ENCODE results near the gene METTL24.
"Not testable (repeated sequence)": the region's sequence is repeated elsewhere in the genome, so short reads cannot be mapped to it uniquely, and the experiment has no call there.

METTL24 gene

DNA sequence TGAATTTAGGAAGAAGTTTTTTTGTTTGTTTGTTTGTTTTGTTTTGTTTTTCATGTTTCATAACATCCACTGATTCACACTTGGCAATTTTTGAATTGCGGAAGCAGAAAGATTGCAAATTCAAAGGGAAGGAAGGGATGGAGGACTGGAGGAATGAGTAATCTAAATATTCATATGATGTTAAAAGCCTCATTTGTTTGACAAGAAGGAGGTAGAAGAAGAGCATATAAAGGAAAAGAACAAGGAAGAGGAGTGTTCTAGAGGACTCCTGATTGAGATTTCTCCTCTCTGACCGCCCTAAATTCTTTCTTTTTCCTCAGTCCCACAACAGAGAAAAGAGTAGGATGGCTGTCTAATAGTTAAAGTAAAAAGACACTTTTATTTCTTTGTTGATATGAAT lies 88.5 kb downstream of the METTL24 start:
- no peak for DNase-seq (ENCODE audit: low read depth in 2 of 2)

DNA sequence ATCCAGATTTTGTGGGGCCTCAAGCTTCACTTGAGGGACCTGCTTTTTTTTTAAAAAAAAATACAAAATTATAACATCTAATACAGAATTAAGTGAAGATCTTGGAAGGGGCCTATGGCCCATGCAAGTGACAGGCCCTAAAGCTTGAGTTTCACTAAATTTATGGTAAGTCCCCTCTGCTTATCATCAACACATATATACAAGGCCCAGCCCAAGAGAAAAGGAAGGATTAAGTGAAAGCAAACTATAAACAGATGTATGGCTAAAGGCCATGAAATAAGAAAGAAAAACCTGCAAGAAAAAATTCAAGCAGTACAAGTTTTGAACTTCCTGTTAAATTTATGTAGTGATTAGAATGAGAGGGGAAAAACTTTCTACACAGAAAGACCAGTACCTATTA lies 91.2 kb downstream of the METTL24 start:
- DNase-seq (ENCODE audit: low read depth in 2 of 2), result no peak

DNA sequence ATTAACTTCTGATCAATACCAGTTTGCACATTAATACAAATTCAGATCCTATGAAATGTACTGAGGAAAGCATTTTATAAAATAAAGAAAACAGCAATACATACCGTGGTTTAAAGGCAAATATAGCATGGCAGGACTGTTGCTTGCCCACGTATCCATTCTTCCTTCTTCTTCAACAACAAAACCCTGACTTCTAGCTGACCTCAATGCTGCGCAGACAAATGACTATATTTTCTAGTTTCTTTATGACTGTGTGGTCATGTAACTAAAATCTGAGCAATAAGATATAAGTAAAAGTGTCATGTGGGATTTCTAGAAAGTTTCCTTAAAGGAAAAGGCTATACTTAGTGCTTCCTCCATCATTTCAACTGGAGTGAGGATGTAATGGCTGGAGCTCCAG lies 92.9 kb downstream of the METTL24 start:
- DNase-seq (ENCODE audit: low read depth in 2 of 2), result no peak

DNA sequence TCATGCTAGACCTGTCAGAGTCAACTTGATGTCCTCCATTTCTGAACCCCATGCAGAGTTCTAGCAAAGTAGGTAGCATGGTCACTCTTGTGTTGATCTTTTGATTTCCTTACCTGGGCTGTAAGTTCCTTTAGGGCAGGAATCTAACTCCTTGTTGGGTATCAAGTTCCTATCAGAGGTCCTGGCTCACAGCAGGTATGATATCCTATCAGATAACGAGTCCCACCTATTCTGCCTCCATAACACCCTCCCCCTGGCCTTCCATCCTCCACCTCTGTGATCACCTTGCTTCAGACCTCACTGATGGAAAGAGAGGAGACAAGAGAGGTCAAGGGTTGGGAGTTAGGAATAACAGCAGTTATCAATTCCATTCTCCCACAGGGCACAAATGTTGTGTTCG lies 101.8 kb downstream of the METTL24 start:
- DNase-seq (ENCODE audit: low read depth in 2 of 2), result no peak

DNA sequence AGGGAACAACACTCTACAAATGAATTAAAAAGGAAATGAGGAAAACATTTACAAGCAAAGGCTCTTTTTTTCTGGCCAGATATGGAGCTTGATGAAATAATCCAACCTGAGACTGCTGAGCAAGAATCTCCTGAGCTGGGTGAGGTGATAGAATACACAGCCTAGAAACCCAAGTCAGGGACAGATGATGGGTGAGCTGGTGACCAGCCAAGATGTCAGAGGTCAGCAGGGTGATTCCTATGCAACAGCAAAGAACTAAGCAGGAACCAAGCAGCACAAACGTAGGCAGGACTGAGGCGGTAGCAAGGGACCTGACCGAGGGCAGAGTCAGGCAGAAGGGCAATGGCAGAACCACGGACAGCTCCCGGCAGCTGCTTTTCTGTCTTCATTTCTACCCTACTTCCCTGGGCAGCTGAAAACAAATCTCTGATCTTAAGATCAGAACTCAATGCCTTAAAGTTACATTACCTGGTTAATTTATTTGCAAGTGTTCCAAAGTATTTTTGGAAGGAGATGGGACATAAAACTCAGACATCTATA lies 102.9 kb downstream of the METTL24 start:
- DNase-seq (ENCODE audit: low read depth in 2 of 2), result no peak

DNA sequence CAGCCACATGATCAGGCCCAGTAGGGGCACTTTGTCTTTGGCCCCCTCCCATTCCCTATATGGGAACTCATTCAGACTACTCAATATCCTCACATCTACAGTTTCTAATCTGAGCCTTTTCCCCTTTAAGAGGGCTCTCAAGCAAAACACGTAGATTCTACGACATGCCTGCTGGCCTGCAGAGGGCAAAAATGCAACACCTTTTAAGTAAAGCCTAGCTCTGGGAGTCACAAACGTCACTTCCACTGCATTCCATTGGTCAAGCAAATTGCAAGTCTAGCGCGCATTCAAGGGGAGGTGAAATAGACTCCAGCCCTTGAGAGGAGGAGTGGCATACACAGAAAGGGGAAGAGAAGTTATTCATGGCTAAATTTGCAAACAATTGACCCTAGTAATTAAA lies 107.3 kb downstream of the METTL24 start:
- no peak for DNase-seq (ENCODE audit: low read depth in 2 of 2)

DNA sequence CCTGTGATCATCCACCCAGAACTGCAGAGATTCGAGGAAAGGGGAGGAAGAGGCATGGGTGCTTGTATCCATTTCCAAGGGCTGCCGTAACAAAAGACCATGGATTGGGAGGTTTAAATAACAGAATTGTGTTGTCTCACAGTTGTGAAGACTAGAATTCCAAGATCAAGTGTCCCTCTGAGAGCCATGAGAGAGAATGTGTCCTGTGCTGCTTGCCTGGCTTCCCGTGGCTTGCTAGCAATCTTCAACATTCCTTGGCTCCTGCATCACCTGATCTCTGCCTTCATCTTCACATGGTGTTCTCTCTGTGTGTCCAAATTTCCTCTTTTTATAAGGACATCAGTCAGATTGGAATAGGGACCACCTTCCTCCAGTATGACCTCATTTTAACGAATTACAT lies 108.1 kb downstream of the METTL24 start:
- no peak for DNase-seq (ENCODE audit: low read depth in 2 of 2)

DNA sequence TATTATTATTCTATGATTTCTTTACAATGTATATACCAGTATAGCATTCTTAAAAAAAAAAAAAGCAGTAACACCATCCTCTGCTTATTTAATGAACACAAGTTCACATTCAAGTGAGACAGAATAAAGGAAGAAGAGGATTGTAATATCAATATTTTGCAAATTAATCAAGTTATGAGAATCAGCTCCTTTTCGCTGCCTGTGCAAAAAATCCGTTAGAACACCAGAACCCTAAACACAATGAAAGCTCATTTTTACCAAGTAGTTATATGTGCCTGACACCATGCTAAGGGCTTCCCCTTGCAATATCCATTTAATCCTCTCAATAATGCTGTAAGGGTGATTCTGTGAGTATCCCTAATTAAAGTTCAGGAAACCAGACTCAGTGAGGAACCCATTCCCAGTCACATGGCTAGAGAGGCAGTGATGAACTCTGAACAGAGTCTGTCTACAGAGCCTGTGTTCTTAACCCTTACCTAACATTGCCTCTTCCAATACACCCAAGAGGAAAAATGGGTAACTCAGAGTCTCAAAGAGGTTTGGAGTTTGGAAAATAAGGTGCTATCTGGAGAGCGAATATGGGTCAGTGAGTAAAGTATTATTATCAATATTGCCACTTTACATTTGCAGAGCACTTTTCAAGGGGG lies 111.1 kb downstream of the METTL24 start:
- no peak for DNase-seq (ENCODE audit: low read depth in 2 of 2)

DNA sequence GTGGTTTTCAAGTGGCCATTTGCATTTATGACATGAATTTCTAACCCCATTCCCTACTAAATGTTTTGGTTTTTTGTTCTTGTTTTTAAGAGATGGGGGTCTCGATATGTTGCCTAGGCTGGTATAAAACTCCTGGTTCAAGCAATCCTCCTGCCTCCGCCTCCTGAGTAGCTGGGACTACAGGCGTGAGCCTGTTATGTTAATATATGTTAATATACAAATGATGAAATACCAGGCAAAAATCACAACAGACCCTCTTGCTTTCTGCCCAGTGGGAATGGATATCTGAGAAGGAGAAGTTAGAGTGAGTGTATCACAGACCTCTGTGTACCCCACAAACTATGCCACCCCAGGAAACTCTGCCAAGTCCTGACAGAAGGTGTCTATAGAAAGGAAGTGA lies 111.8 kb downstream of the METTL24 start:
- DNase-seq (ENCODE audit: low read depth in 2 of 2), result no peak

DNA sequence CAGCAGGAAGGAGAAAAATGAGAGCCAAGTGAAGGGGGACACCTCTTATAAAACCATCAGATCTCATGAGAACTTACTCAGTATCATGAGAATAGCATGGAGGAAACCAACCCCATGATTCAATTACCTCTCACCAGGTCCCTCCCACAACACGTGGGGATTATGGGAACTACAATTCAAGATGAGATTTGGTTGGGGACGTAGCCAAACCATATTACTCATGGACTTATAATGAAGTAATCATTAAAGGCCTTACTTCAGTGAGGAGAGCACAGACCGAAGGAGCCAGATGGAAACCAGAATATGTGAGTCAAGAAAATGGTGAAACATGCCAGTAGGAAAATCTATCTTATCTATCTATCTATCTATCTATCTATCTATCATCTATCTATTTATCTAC lies 113.5 kb downstream of the METTL24 start:
- not testable (repeated sequence) for DNase-seq (ENCODE audit: low read depth in 2 of 2)

DNA sequence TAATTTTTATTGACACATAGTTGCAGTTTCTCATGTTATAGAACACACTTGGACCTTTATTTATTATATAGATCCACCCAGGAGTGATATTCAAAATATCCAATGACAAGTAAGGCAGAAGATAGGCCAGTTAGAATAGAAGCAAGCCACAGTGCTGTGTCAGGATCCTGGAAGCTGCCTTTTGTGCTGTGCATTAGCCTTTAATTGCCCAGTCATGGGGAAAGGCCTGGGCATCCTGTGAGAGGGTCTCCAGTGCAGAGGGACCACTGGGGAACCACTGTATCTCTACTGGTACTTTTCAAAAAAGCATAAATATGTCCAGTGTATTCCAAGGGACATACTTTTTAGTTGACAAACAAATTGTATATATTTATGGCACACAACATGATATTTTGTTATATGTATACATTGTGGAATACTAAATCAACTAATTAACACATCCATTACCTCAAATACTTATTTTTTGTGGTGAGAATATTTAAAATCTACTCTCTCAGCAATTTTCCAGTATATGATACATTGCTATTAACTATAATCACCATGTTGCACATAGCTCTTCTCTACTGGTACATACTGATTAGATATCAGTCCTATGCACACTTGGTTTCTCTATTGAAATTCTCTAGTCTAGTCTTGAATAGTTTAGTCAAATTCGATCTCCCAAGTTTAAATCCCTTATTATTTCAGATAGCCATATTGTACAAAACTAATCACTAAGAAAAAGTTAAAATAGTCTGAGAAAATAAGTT lies 118.4 kb downstream of the METTL24 start:
- DNase-seq (ENCODE audit: low read depth in 2 of 2), result no peak

DNA sequence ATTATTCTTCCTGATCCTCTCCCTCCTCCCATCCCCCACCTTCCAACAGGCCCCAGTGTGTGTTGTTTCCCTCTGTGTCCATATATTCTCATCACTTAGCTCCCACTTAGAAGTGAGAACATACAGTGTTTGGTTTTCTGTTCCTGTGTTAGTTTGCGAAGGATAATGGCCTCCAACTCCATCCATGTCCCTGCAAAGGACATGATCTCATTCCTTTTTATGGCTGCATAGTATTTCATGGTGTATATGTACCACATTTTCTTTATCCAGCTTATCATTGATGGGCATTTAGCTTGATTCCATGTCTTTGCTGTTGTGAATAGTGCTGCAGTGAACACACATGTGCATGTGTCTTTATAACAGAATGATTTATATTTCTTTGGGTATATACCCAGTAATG lies 122.1 kb downstream of the METTL24 start:
- DNase-seq (ENCODE audit: low read depth in 2 of 2), result not testable (repeated sequence)

DNA sequence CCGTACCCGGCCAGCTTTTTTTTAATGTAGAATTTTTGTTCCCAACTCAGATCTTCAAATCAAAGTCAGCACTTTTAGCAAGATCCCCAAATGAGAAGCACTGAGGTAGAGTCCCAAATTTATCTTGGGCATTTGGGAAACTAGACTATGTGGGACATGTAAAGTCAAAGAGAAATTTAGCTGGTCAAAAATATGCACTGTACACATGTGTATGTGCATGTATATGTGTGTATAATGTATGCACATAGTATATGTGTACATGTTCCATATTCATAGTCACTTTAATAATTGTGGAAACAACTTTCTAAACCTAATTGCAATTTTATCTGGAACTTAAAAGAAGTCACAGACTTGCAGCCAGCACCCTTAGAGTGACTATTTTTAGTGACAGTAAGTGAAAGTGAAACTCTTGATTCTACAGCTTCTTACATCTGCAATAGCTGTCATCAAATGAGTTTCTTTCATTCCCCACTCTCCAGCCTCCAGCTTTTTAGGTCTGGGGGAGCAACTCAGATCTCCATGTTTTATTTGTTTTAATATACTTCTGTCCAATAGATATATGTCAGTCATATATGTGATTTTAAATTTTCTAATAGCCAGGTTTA lies 124.3 kb downstream of the METTL24 start:
- DNase-seq (ENCODE audit: low read depth in 2 of 2), result no peak

DNA sequence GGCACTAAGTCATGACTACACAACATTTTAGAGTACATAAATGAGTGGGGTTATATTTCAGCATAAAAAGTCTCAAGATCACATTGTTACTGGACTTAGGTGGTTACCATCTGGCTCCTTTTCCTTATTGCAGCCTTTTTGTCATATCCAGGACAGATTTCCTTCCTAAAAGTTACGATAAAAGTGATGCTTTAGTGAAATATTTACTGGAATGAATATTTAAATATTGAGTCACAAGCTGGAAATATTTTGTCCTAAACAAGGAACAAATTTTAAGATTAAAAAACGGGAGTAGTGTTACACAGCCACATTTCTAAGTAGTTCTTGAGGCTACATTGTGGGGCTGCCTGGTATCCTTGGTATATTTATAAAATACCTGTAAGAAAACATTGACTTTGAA lies 125.7 kb downstream of the METTL24 start:
- DNase-seq (ENCODE audit: low read depth in 2 of 2), result no peak

DNA sequence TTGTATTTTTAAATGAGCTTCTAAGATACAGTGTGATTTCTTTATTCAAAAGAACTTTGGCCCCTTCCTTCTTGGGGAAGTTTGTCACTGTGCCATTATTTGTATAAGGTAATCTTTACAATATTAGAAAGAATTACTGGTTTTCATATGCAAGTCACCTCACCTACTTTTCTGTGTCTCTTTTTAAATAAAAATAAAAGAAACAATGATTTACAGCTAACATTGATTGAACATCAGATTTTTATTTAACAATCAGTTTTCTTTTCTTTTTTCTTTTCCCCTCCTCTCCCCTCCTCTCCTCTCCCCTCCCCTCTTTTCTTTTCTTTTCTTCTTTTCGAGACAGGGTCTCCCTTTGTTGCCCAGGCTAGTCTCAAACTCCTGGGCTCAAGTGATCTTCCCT lies 131.9 kb downstream of the METTL24 start:
- DNase-seq (ENCODE audit: low read depth in 2 of 2), result no peak

DNA sequence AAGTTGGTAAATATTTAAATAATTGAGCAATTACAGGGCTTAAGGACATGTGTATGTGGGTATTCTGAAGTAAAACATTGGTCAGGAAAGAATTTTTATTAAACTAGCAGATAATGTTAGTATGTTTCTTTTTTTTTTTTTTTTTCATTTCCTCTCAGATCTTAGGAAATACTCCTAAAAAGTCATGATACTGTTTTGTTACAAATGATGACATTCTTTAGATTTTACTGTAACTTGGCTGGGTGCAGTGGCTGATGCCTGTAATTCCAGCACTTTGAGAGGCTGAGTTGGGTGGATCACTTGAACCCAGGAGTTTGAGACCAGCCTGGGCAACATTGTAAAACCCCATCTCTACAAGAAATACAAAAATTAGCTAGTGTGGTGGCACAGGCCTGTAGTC lies 136.4 kb downstream of the METTL24 start:
- DNase-seq (ENCODE audit: low read depth in 2 of 2), result no peak

DNA sequence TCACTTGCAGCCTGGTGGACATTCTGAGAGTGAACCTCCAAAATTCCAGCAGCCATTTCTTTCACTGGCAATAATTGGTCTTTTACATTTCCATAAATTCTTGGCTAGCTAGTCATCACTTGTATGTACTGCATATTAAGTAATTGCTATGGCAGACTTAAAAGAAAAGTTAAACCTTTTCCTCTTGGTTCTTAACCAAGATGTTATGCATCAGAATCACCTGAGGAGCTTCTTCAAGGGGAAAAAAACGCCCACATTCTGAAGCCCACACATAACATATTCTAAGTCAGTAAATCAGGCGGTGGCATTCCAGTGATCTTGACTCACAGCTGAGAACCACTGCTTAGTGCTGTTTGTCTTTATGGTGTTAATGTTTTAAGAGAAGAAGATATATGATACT lies 140.9 kb downstream of the METTL24 start:
- no peak for DNase-seq (ENCODE audit: low read depth in 2 of 2)

DNA sequence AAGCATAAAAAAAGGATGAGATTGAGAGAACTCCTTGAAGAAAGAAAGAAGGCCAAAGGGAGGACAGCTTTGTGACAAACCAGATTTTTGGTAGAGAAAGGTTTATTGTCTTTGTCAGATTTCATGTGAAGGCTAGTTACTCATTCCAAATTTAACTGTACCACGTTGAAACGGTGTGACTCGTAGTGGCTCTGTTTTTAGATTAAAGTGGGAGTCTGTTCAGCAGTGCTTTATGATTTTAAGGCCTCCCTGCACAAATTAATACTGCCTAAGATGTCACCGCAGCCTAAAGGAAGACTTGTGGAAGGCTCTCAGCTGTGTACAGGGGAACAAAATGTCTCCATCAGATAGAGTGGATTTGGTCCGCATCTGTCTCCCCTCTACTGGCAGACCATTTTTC lies 142.0 kb downstream of the METTL24 start:
- DNase-seq (ENCODE audit: low read depth in 2 of 2), result no peak

DNA sequence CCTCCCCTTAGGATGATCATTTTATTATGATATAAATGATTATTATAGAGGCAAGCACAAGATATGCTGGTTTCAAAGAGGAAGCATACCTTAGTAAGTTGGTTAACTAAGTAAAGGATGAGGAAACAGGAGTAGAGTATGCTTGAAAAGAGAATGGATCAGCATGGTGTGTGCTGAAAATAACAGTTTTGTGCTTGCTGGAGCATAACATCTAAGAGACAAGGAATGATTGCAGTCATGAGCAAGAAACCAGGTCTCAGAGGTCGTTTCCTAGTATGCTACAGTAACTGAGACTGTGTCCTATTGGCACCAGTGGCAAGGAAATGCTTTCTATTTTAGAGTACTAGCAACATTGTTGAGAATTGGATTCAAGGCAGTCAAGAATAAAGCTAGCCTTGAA lies 143.8 kb downstream of the METTL24 start:
- DNase-seq (ENCODE audit: low read depth in 2 of 2), result no peak

DNA sequence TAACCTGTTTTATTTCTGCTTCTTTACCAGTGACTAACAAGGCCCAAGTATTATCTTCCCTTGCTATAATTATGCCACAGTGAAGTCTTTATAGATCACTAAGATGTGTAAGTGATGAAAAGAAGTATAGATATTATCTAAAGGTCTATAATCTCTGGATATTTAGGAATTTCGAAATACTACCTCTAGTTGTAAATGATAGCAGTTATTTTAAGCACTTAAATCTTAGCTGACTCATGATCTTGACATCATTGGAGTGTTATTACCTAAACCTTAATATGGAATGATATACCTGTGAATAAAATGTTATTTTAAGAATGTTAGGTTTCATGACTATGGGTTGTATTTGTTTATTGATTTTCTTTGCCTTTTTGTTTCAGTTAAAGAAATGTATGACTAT lies 146.4 kb downstream of the METTL24 start:
- no peak for DNase-seq (ENCODE audit: low read depth in 2 of 2)

DNA sequence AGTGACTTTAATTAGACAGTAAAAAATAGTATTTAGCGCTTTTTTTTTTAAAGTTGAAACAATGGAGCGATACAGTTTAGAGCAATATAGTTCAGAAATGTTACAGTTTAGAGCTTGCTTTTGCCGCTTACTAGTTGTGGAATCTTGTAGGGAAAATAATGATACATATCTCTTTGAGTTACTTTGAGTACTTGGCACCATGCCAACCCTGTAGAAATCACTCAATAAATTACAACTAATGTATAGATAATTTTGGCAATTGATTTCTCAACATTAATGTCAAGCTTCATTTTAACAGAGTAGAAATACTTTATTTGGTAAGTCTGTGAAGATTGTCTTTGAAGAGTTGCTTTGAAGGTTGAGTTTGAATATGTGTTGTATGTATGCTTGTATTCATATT lies 150.5 kb downstream of the METTL24 start:
- no peak for DNase-seq (ENCODE audit: low read depth in 2 of 2)

DNA sequence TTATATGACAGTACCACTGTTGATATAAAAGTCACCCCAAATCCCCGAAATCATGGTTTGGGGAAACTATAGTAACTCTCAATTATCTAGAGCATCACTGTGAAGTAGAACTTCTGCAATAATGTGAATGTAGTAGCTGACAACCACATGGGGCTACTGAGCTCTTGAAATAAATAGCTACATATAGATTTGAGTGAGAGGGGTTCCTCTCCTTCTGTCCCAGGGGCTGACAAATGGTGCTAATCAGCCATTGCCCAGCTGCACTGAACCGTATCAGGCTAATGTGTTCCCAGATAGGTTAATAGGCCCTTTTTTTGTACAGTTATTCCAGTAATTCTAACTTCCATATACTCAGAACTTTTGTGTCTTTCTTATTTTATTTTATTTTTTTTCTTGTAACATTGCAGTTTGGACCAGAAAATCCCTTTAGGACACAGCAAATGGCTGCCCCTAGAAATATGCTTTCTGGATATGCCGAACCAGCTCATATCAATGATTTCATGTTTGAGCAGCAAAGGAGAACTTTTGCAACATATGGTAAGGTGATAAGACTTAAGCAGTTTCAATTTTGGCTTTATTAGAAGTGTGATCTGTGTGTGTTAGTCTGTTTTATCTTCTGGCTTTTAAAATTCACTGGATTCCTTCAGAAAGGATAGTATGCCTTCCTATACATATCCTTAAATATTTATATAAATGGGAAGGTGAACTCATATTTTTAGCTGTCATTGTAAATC lies 156.8 kb downstream of the METTL24 start:
- DNase-seq (ENCODE audit: low read depth in 2 of 2), result no peak
